SK-N-MC (cell line): ENCODE results near the gene SLC4A8.

Experiments used
- EZH2 ChIP-seq: fragments of 200-600 bp; sonication (generic); IDR thresholded peaks from one replicate; pipeline ENCODE4 v1.6.1; 2017; ENCODE audit warnings: antibody characterized with exemption
- FOXP2 ChIP-seq: optimal IDR thresholded peaks from 2 replicates; pipeline ENCODE3; 2011; ENCODE audit warnings: mild to moderate bottlenecking, moderate library complexity; ENCODE audit not compliant: insufficient read depth; ENCODE audit errors: extremely low read length, control extremely low read depth
- POLR2AphosphoS5 ChIP-seq: IDR thresholded peaks from 2 replicates; pipeline ENCODE4 v1.6.1; 2012; ENCODE audit warnings: mild to moderate bottlenecking, low read depth, low read length, borderline replicate concordance

GRCh38 chr12:51493281-51493680, 68.7 kb downstream of the SLC4A8 start:
- TF ChIP-seq POLR2AphosphoS5: no peak
- no peak for TF ChIP-seq EZH2
- no peak for TF ChIP-seq FOXP2
